ENCODE results near the gene FOXO1.

Gene FOXO1

GRCh38 chr13:40635315-40635995 lies 31.0 kb downstream of the FOXO1 start:
- DNase-seq, result no peak

DNA sequence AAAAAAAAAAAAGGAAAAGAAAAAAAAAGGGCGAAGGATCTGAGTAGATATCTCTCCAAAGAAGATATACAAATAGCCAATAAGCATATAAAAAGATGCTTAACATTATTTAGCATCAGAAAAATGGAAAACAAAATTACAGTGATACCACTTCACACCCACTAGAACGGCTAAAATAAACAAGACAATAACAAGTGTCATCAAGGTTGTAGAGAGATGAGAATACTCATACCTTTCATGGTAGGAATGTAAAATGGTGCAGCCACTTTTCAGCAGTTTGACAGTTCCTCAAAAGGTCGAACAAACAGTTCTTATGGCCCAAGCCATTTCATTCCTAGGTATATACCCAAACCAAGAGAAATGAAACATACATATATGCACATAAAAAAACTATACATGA lies 33.5 kb downstream of the FOXO1 start:
- DNase-seq, result no peak

GRCh38 chr13:40631605-40632004 lies 34.8 kb downstream of the FOXO1 start:
- no peak for DNase-seq

DNA sequence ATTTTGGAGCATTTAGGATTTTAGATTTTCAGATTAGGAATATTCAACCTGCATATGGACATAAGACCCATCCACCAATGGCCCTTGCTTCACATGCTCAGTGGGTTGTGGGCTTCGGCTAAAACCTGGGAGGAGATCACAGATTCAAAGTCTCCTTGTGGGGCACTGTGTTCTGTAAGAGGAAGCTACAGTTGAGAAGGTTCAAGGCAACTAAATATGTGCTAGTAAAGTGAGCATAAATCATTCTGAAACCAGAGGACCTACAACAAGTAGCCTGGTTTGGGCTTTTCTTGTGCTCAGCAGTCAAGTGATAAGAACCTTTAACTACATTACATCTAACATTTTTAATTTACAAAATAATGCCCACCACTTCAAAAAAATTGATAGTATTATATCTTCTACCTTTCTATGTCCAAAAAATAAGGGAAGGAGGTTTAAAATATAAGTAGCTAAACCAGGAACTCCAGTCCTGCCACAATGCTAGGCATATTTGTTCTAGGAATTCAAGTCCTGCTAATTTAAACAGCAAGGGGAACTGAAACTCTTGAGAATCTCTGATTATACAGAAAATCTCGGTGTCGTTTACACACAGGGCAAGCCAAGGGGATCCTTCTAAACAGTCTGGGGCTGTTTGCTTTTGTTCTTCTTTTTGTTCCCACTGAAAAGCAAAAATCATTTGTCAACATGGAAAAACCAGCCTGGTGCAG lies 36.6 kb downstream of the FOXO1 start:
- DNase-seq, result no peak

GRCh38 chr13:40626977-40627376 lies 39.5 kb downstream of the FOXO1 start:
- DNase-seq, result no peak

DNA sequence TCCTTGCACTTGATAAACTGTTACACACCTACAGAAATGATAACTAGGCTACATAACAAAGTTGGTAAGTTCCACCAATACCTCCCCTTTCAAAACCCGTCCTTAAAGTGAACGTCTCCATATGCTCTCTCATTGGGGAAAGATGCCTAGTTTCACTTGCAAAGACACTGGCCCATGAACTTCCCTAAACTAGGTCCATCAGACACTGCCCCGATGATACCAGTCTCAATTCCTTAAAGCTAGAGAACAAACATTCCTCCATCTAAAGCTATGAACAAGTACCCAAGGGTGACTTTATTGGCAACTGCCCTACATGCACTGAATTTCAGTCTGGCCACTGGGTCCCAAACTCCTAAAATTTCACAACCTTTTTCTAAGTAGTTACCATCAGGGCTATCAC lies 39.9 kb downstream of the FOXO1 start:
- no peak for DNase-seq

- DNase-seq, result no peak
These were observed 41.5 kb downstream of the FOXO1 start for GRCh38 chr13:40624986-40625385.

- peak; percentile 31 for DNase-seq
These were observed 42.1 kb downstream of the FOXO1 start for GRCh38 chr13:40624383-40624782.

DNA sequence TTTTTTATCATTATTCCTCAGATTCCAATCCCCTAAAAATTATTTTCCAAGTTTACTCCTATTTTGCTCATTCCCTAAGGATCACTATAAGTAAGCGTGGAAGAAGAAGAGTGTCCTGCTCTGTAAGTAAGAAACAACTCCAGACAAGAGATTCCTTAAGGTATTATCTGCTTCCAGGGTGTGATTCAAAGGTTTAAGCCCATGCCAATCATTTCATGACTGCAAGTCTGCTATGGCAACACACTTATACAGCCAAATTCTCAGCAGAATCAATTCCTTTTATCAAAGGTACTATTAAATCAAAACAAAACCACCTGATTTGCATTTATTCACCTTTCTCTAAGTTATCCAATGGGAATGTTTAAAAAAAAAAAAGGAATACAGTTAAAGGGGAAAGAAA lies 43.7 kb downstream of the FOXO1 start:
- no peak for DNase-seq

- no peak for DNase-seq
These were observed 44.2 kb downstream of the FOXO1 start for GRCh38 chr13:40622246-40622645.

DNA sequence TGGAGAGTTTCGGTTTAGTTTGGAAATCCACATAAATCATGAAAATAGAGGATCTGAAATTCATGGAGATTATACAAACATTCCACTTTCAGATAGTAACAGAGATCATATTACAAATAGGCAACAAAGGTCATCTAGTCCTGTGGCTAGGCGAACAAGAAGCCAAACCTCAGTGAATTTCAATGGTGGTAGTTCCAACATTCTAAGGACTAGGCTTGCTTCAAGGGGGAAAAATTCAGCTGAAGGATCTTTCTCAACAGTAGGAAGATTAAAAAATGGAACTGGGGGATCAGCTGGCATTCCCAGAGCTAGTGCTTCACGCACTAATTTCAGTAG lies 47.0 kb downstream of the FOXO1 start:
- DNase-seq, result no peak

DNA sequence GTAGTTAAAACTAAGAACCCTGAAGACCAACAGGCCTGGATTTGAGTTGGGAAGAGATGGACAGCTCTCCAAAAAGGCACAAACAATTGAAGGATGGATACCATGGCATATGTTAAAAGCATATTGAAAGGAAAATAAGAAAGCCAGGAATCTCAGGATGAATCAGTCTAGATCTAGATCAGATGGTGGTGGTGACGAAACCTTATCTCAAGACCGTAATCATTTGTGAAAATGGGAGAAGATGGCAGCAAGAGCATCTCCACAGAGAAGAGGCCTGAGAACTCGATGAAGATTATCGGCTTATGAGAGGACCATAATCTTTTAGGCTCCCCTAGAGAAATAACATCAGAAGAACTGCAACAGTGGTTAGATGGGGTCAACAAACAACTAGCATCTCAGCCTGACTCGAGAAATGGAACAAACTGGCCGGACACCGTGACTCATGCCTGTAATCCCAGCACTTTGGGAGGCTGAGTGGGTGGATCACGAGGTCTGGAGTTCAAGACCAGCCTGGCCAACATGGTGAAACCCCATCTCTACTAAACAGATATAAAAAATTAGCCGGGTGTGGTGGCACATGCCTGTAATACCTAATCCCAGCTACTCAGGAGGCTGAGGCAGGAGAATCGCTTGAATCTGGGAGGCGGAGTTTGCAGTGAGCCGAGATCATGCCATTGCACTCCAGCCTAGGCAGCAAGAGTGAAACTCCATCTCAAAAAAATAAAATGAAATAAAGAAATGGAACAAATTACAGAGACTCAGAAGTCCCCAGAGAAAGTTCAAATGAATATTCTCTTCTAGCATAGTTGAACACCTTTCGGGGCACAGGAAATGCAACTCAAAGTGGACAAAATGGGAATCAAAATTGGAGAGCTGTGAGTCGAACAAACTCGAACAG lies 47.6 kb downstream of the FOXO1 start:
- no peak for DNase-seq

DNA sequence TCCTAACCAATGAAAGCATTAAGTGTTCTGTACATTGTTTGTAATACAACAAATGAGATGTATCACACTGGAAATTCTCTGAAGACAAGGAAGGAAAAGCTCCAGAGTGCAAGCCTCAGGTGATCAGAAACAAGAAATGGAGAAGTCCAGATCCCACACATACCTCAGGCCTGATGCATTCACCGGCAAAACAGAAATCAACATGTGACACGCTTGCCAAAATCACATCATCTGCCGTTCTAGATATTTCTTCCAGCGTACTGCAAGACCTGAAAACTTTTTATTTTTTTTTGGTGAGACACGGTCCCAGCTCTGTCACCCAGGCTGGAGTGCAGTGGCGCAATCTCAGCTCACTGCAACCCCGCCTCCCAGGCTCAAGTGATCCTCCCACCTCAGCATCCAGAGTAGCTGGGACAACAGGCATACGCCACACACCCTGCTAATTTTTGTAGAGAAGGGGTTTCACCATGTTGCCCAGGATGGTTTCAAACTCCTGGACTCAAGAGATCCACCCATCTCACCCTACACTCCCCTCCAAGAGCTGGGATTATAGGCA lies 48.6 kb downstream of the FOXO1 start:
- DNase-seq, result no peak

DNA sequence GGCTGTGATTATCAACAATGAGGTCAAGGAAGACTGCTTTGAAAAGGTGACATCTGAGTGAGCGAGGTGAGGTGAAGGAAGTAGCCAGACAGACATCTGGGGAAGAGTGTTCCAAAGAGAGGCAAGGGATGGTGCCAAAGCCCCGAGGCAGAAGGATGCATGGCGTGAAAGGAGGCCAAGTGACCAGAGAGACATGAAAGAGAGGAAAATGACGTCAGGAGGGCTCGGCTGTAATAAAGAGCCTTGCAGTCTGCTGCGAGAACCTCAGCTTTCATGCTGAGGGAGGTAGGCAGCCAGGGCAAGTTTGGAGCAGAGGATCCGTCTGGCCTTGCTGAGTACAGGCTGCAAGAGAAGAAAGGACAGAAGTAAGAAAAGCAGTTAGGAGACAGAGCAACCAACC lies 50.8 kb downstream of the FOXO1 start:
- no peak for DNase-seq

- DNase-seq, result no peak
These were observed 52.5 kb downstream of the FOXO1 start for GRCh38 chr13:40613914-40614313.

- DNase-seq, result peak; percentile 80
These were observed 53.1 kb downstream of the FOXO1 start for GRCh38 chr13:40613192-40613818.

DNA sequence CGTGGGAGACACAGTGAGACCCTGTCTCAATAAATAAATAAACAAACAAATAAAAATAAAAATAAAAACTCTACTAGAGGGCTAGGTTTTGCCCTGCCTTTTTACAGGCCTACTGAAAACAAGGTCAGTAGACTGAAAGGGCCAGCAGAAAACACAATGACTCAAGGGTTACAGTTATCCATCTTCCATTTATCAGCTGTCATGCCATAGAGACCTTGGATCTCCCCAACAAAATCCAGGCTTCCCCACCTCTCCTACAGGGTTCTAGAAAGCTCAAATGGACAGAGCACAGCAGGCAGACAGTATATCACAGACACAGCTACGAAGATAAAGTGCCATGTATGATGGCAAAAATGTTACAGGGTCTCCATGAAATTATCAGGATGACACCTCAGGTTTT lies 54.4 kb downstream of the FOXO1 start:
- DNase-seq, result no peak

DNA sequence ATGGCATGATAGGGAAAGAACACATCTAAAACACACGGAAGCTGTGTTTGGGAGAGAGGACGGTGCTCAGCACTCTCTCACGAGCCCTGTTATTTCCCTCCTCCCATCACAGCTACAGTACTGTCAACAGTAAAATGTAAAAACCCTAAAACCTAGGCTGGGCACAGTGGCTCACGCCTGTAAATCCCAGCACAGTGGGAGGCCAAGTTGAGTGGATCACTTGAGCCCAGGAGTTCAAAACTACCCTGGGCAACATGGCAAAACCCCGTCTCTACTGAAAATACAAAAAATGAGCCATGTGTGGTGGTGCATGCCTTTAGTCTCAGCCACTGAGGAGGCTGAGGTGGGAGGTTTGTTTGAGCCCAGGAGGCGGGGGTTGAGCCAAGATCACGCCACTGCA lies 54.8 kb downstream of the FOXO1 start:
- no peak for DNase-seq

GRCh38 chr13:40611004-40611403 lies 55.4 kb downstream of the FOXO1 start:
- DNase-seq, result no peak

GRCh38 chr13:40609972-40610726 lies 56.3 kb downstream of the FOXO1 start:
- no peak for DNase-seq

GRCh38 chr13:40608308-40608707 lies 58.1 kb downstream of the FOXO1 start:
- DNase-seq, result no peak

GRCh38 chr13:40605573-40605972 lies 60.9 kb downstream of the FOXO1 start:
- DNase-seq, result no peak

Data from CD4-positive, alpha-beta T cell treated with Interleukin-10 for 1 hour (primary cell).